HG02571 (cell line): ENCODE results near the gene RSPO4.
"Not testable (repeated sequence)": the region's sequence is repeated elsewhere in the genome, so short reads cannot be mapped to it uniquely, and the experiment has no call there.

Source experiments
- ATAC-seq: cut with Tn5 transposase; IDR thresholded peaks from one replicate; pipeline ENCODE4 v1.9.1; 2021; ENCODE audit warnings: mild to moderate bottlenecking, moderate library complexity; ENCODE audit not compliant: unreplicated experiment

The RSPO4 gene

GRCh38 chr20:1001911-1002681, at the start of gene RSPO4:
TSS of gene RSPO4 (minus strand) at chr20:1002311. CDS start at chr20:1002164, 147 bp downstream.
- ATAC-seq: no peak

DNA sequence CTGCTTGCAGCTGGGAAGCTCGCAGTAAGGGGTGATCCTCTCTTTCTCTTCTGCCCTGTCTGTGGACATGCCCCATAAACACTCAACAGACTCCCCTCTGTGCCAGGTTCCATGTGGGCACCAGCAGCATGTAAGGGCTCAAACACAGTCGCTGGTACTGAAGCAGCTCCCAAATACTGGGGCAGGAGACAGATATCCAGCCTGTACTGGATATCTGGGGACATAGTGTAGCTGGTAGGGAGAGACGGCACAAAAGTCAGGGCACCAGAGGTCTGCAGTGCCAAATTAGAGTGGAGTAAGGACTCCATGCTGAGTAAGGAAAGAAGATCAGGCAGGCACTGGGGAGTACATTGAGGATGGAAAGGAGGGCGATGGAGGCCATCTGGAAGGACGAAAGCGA, 48.3 kb upstream of the RSPO4 start:
- no peak for ATAC-seq

GRCh38 chr20:1045860-1046418, 43.8 kb upstream of the RSPO4 start:
- no peak for ATAC-seq

- ATAC-seq: no peak
Measured at GRCh38 chr20:1041845-1042390, 39.8 kb upstream of the RSPO4 start.

- ATAC-seq: no peak
Measured at GRCh38 chr20:1038205-1038604, 36.1 kb upstream of the RSPO4 start.

DNA sequence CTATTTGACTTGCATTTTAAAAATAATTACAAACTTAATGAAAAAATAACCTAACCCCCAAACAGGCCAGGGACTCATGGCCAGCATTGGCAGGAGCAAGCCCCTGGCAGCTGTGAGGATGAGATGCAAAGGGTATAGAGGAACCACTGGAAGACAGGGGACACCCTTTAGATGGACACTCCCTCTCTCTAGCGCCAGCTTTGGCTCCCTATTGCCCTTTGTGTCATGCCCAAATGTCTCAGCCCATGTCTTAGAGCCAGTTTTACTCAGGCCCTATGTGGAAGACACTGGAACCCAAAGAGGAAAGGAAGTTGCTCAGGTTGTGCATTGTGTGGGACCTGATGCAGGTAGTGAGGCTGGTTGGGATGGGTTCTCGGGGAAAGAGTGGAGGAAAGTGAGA, 34.9 kb upstream of the RSPO4 start:
- no peak for ATAC-seq

DNA sequence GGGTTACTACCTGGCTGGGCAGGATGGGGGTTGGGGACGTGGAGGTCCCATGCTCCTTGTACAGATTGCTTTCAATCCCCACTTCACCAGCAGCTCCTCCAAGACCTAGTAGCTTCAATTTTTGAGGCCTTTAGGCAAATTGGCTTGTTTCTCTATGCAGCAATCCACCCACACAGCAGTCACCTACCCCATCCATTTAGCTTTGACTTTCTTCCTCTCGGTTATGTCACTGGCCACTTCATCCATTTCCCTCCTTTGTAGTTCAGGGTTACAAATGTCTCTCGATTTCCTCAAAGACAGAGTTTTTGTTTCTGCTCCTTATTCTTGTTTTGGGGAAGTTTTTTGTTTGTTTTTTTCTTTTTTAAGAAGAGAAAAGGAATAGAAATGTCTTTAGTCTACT, 33.4 kb upstream of the RSPO4 start:
- ATAC-seq: no peak

DNA sequence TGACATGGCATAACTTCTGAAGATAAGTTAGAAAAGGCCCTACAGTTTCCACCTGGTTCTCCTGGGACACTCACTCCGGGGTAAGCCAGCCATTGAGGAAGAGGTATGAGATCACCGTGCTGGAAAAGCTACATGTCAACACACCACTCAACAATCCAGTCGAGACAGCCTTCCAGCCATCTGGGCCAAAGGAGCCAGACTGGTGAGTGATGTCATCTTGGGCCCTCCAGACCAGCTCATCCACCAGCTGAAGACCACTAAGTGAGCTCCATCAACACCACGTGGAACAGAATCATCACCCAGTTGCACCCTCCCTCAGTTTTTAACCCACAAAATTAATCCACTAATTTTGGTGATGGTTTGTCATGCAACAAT, 32.3 kb upstream of the RSPO4 start:
- no peak for ATAC-seq

- ATAC-seq: no peak
Measured at GRCh38 chr20:1033751-1034414, 31.8 kb upstream of the RSPO4 start.

DNA sequence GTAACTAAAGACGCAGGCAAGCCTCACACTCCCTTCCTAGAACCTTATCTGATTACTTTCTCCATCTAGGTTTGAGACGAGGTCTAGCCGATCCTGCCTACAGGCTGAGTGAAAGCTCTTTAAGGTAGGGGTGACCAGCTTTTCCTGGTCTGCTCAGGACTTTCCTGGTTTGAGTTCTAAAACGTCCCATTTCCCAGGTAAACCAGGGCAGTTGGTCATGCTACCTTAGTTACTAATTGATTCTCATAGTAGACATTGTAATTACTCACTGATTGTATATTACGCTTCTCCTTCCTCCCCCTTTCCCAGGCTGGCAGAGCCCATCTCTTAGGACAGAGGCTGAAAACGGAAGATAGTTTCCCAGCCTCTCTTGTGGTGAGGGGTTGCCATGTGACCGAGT, 27.9 kb upstream of the RSPO4 start:
- ATAC-seq: no peak

- not testable (repeated sequence) for ATAC-seq
Measured at GRCh38 chr20:1026214-1026613, 24.1 kb upstream of the RSPO4 start.

DNA sequence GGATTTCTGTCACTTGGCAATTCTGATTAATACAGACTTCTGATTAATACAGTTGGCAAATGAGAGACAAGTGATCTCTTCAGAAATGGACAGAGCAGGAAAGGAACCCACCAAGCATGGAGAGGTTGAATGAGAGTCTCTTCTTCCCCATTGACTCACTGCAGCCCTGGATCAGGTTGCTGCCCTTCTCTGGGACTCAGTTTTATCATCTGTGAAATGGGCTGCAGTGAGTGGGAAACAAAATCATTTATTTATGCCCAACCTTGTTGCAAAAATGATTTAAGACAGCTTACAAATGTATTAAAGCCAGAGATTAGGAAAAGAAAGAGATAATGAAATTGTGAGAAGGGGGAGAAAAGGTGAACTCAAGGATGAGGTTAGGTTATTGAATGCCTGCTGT, 20.8 kb upstream of the RSPO4 start:
- ATAC-seq: no peak

DNA sequence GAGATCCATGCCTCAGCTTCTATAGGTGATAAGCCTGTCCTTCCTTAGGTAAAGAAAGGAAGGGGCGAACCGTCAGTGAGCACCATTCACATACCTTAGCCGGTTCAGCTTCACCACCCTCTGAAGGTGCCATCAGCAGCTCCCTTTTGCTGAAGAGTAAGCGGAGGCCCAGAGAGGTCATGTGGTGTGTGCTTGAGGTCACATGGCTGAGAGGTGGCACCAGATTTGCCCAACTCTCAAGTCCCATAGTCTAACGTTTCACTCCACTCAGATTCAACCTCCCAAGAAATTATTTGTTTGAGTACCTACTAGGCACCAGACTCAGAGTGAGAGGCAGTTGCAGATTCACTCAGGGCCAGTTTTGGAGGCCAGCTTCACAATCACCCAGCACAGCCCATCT, 18.5 kb upstream of the RSPO4 start:
- no peak for ATAC-seq

DNA sequence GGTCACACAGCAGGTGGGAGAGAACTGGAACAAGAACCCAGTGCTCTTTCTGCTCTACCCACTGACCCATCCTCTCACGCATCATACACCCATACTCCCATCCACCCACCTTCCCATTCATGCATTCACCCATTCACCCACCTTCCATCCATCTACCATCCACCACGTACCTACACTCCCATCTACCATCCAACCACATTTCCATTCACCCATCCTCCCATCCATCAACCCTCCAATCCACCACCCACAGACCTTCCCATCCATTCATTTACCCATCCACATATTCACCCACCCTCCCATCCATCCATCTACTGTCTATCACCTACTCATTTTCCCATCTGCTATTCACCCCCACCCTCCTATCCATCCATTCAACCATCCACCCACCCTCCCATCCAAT, 17.2 kb upstream of the RSPO4 start:
- ATAC-seq: no peak

GRCh38 chr20:1017677-1018076, 15.6 kb upstream of the RSPO4 start:
- ATAC-seq: no peak

- ATAC-seq: no peak
Measured at GRCh38 chr20:1015181-1015580, 13.1 kb upstream of the RSPO4 start.

DNA sequence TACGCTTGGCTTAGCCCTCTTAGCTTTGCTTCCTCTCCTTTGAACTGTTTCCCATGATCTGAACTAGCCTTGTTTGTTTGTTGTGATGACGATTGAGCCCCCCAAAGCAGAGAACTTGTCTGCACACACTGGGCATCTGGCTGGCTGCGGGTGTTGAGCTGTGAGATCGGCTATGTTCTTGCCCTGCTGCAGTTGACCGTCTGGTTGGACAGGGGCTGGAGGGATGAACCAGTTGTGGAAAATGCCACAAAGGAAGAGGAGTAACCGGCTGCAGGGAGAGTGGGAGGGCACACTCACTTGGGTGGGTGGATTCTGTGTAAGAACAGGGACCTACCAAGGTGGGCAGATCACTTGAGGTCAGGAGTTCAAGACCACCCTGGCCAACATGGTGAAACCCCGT, 12.4 kb upstream of the RSPO4 start:
- ATAC-seq: no peak

DNA sequence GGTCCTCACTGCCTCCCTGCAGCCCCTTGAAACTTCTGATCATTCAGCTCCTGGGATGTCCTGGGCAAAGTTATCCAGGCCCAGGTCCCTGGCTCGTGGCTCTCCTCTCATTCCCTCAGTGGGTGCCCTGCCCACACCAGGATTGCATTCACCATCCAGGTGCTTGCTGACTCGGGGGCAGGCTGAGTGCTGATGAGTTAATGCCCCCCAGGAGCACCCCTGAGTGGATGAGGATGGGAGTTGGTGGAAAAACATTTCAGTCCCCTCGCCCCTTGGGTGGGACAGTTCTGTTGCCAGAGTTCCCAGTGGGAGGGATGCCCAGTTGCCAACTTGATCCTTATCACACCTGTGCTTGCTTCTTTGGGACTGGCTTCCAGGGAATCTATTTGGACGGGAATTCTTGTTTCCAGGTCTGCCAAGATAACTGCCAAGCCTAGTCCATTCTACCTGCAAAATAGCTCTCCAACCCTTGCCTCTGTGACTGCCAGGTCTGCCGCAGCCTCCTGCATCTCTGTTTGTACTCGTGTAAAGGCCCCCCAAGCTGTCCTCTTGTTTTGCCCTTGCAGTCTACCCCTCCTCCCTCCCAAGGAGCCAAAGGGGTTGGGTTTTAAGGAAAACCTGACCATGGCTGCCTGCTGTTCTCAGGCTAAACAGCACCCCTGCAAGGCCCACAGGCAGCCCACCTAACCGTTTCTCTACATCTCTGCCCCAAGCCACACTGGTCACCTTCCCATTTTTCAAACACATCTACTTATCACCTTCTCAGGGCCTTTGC, 11.6 kb upstream of the RSPO4 start:
- ATAC-seq: no peak

GRCh38 chr20:1012359-1013168, 10.5 kb upstream of the RSPO4 start:
- no peak for ATAC-seq

DNA sequence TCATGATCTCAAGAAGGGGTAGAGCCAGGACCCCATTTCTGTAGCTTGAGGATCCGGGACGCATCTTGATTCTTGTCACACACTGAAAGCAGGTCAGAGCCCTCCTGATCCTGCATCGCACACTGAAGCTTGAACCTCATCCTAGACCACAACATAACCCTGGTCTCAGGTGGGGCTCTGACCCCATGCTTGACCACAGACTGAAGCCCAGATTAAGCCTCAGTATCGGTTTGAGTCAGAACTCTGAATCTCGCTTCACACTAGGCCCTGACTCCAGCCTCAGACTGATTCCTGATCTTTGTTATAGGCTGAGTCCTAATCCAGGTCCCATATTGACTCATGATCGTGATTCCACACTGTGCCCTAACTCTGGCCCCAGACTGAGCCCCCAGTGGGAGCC, 8.5 kb upstream of the RSPO4 start:
- ATAC-seq: no peak
